HG02759 (cell line): ENCODE data around the gene HYAL3.
A peak's percentile ranks its signal among the peaks of the same experiment; 100 is the strongest.

ENCODE experiments used
- ATAC-seq: cut with Tn5 transposase; IDR thresholded peaks from one replicate; pipeline ENCODE4 v1.9.1; 2021; ENCODE audit warnings: mild to moderate bottlenecking, moderate library complexity; ENCODE audit not compliant: unreplicated experiment

The HYAL3 gene

GRCh38 chr3:50298836-50299637, at the start of gene HYAL3, which contains the start of gene NAA80:
Gene HYAL3, minus strand, starts transcription at chr3:50299405. Its CDS starts 3,803 bp downstream, at chr3:50295602.
Gene NAA80, minus strand, starts transcription at chr3:50299405. Its CDS starts 1,942 bp downstream, at chr3:50297463.
- peak; percentile 88 for ATAC-seq

GRCh38 chr3:50347187-50347813, 48.1 kb upstream of the HYAL3 start:
- ATAC-seq: no peak

- no peak for ATAC-seq
Observed at GRCh38 chr3:50345586-50346234, 46.5 kb upstream of the HYAL3 start, which contains the start of gene ZMYND10. Gene ZMYND10, minus strand, starts transcription at chr3:50345732. Its CDS starts 153 bp downstream, at chr3:50345579.

- no peak for ATAC-seq
Observed at GRCh38 chr3:50345008-50345407, 45.8 kb upstream of the HYAL3 start.

- ATAC-seq: no peak
Observed at GRCh38 chr3:50342813-50343633, 43.8 kb upstream of the HYAL3 start.

- ATAC-seq: no peak
Observed at GRCh38 chr3:50341996-50342650, 42.9 kb upstream of the HYAL3 start.

GRCh38 chr3:50341537-50341936, 42.3 kb upstream of the HYAL3 start:
- ATAC-seq: no peak

- peak; percentile 24 for ATAC-seq
Observed at GRCh38 chr3:50340448-50341329, 41.5 kb upstream of the HYAL3 start, which contains the start of gene RASSF1. Gene RASSF1, minus strand, starts transcription at chr3:50340836. Its CDS starts 31 bp downstream, at chr3:50340805.

GRCh38 chr3:50340147-50340447, 40.9 kb upstream of the HYAL3 start:
- no peak for ATAC-seq

- ATAC-seq: no peak
Observed at GRCh38 chr3:50339485-50340146, 40.4 kb upstream of the HYAL3 start.

- ATAC-seq: no peak
Observed at GRCh38 chr3:50338965-50339364, 39.8 kb upstream of the HYAL3 start.

- peak; percentile 70 for ATAC-seq
Observed at GRCh38 chr3:50337175-50337861, 38.1 kb upstream of the HYAL3 start.

- ATAC-seq: peak; percentile 38
Observed at GRCh38 chr3:50336452-50337174, 37.4 kb upstream of the HYAL3 start.

- ATAC-seq: no peak
Observed at GRCh38 chr3:50334339-50335075, 35.3 kb upstream of the HYAL3 start.

- no peak for ATAC-seq
Observed at GRCh38 chr3:50333744-50334328, 34.6 kb upstream of the HYAL3 start.

- ATAC-seq: no peak
Observed at GRCh38 chr3:50331364-50331907, 32.2 kb upstream of the HYAL3 start.
